ENCODE data around the gene RNF186. TPM values are rescaled to one million over a fixed set of nuclear protein-coding genes. Genes with fewer than 3 reads are reported as not detected.

Gene RNF186, protein sequence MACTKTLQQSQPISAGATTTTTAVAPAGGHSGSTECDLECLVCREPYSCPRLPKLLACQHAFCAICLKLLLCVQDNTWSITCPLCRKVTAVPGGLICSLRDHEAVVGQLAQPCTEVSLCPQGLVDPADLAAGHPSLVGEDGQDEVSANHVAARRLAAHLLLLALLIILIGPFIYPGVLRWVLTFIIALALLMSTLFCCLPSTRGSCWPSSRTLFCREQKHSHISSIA
- total RNA-seq (2014; rRNA removed) (0.69 TPM in 1 of 2 replicates, not detected in the other), Bru-seq, nascent RNA (not detected), BruChase-seq, experiment 1, labeled RNA remaining after a 6-hour chase (not detected), BruChase-seq, experiment 2, labeled RNA remaining after a 2-hour chase (not detected)
- long read RNA-seq: 0 reads

DNA sequence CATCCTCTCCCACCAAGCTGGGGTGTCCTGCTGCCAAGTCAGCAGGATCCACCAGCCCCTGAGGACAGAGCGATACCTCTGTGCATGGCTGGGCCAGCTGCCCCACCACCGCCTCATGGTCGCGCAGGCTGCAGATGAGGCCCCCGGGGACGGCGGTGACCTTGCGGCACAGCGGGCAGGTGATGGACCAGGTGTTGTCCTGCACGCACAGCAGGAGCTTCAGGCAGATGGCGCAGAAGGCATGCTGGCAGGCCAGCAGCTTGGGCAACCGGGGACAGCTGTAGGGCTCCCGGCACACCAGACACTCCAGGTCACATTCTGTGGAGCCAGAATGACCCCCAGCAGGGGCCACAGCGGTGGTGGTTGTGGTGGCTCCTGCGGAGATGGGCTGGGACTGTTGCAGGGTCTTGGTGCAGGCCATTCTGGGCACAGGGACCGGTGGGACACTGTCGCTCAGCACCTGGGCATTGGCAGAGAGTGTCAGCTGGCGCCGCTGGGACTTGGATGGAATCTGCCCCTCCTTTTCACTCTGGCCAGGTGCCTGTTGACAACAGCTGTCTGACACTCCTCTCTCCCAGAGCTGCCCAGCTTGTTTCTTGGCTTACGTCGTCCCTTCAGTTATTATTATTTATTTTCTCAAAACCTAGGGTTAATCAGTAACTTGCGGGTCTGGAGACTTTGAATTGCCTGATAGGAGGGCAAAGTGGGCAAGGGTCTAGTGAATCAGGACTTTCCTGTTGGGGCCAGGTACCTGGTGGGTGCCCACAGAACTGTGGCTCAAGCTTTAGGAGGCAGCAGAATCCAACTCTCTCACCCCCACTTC lies at the start of gene RNF186:
Gene RNF186, minus strand, starts transcription at position 603 of the 823 bp plus-strand sequence. Its CDS starts 182 bp downstream, at position 421.
- no peaks in the 10 kb centered on the region for H3K9me3 ChIP-seq (ENCODE audit: low read length)
- no peaks in the 10 kb centered on the region for H3K27me3 ChIP-seq (ENCODE audit: low read length)
- BruUV-seq (replicated peaks): no TSS peak
- H3K4me1 ChIP-seq (ENCODE audit: insufficient read depth, low read length): no peaks in the 10 kb centered on the region
- ATAC-seq (peak; percentile 51; the same call in 1 of the 2 replicates), DNase-seq (peak; percentile 18)
- no peaks in the 10 kb centered on the region for H3F3A ChIP-seq (ENCODE audit: low read length, unreplicated experiment)
- ChIA-PET CTCF (no interaction called here), POLR2A (ENCODE audit: unreplicated experiment) (no interaction called here)
- H3K4me3 ChIP-seq (ENCODE audit: low read length): no peak within 1 kb of the TSS
- TF ChIP-seq EZH2phosphoT487 (IDR thresholded peaks at IDR 0.05; ENCODE audit: borderline replicate concordance, low read length): no peak
- no peak for TF ChIP-seq EZH2 (IDR thresholded peaks at IDR 0.05; ENCODE audit: low read length, unreplicated experiment)
- intact Hi-C loops (cut with micrococcal nuclease): no loop called here
- no peaks in the 10 kb centered on the region for H3K36me3 ChIP-seq (ENCODE audit: low read depth, low read length)
- no peak within 1 kb of the TSS for H2AFZ ChIP-seq (ENCODE audit: low read length)
- no peaks in the 10 kb centered on the region for H3K9me2 ChIP-seq (replicated peaks; ENCODE audit: low read length)
- H3K4me2 ChIP-seq (ENCODE audit: low read length): no peak within 1 kb of the TSS
- H4K20me1 ChIP-seq (ENCODE audit: low read length): no peaks in the 10 kb centered on the region
- no peak within 1 kb of the TSS for H3K27ac ChIP-seq (ENCODE audit: low read length)
- no peak within 1 kb of the TSS for H3K9ac ChIP-seq (ENCODE audit: low read length)
- H3K79me2 ChIP-seq (ENCODE audit: low read length): no peaks in the 10 kb centered on the region

DNA sequence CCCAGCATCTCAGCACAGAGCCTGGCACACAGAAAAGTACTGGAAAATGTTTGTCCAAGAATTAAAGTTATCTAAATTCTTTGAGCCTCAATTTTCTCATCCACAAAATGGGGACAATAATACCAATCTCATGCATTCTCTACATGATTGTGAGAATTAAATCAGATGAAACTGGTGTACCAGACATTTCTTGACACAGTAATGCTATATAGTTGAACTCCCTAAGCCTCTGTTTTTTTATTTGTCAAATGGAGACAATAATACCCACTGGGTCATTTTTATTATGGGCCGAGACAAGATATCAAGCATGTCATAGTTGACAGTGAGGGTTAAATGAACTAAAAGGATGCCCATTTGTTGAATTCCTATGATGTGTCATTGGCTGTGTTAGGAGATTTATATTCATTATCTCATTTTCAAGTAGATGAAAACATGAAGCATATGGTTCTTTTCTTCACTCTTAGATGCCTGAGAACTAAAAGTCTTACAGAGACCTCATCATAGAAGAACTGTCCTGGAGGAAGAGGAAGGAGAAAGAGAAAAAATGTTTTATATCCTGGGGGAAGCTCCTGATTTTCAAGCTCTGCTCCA lies 49.6 kb upstream of the RNF186 start:
- Histone ChIP-seq H3K79me2 (ENCODE audit: low read length) (no peaks in the 10 kb centered on the region), H4K20me1 (ENCODE audit: low read length) (no peaks in the 10 kb centered on the region), H3F3A (ENCODE audit: low read length, unreplicated experiment) (peaks cover 8% of the 10 kb centered on the region), H3K4me3 (ENCODE audit: low read length) (no peak overlapping the region), H3K9me2 (replicated peaks; ENCODE audit: low read length) (no peaks in the 10 kb centered on the region), H3K9me3 (ENCODE audit: low read length) (no peaks in the 10 kb centered on the region), H3K4me1 (ENCODE audit: insufficient read depth, low read length) (peaks cover 68% of the 10 kb centered on the region), H2AFZ (ENCODE audit: low read length) (no peak overlapping the region), H3K36me3 (ENCODE audit: low read depth, low read length) (no peaks in the 10 kb centered on the region), H3K27me3 (ENCODE audit: low read length) (no peaks in the 10 kb centered on the region), H3K27ac (ENCODE audit: low read length) (peak overlapping the region; percentile 76), H3K9ac (ENCODE audit: low read length) (no peak overlapping the region), H3K4me2 (ENCODE audit: low read length) (no peak overlapping the region)
- no peak for TF ChIP-seq EZH2 (IDR thresholded peaks at IDR 0.05; ENCODE audit: low read length, unreplicated experiment)
- TF ChIP-seq, protein P1, sequence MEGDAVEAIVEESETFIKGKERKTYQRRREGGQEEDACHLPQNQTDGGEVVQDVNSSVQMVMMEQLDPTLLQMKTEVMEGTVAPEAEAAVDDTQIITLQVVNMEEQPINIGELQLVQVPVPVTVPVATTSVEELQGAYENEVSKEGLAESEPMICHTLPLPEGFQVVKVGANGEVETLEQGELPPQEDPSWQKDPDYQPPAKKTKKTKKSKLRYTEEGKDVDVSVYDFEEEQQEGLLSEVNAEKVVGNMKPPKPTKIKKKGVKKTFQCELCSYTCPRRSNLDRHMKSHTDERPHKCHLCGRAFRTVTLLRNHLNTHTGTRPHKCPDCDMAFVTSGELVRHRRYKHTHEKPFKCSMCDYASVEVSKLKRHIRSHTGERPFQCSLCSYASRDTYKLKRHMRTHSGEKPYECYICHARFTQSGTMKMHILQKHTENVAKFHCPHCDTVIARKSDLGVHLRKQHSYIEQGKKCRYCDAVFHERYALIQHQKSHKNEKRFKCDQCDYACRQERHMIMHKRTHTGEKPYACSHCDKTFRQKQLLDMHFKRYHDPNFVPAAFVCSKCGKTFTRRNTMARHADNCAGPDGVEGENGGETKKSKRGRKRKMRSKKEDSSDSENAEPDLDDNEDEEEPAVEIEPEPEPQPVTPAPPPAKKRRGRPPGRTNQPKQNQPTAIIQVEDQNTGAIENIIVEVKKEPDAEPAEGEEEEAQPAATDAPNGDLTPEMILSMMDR (conservative IDR thresholded peaks at IDR 0.05; ENCODE audit: low read depth, low read length): no peak
- no peak for TF ChIP-seq EZH2phosphoT487 (IDR thresholded peaks at IDR 0.05; ENCODE audit: borderline replicate concordance, low read length)
- BruUV-seq (replicated peaks): no TSS peak
- ChIA-PET POLR2A (ENCODE audit: unreplicated experiment) (no interaction called here), CTCF (no interaction called here)
- intact Hi-C loops (cut with micrococcal nuclease): loop anchor here (5.0 kb wide), 1 partner anchor 67 kb away; the partner anchor contains the start of gene TMCO4
- ATAC-seq (no peak), DNase-seq (no peak)

DNA sequence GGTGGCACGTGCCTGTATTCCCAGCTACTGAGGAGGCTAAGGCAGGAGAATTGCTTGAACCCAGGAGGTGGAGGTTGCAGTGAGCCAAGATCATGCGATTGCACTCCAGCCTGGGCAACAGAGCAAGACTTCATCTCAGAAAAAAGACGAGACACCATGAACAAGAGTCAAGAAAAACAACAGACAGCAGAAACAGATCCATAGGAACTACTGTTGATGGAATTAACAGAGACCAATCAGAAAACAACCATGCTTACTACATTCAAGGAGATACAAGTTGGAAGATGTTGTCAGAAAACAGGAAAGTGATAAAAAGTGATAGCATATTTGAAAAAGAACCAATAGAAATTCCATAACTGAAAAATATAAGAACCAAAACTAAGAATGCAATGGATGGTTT lies 47.9 kb upstream of the RNF186 start:
- TF ChIP-seq EZH2phosphoT487 (IDR thresholded peaks at IDR 0.05; ENCODE audit: borderline replicate concordance, low read length): no peak
- no peak for TF ChIP-seq EZH2 (IDR thresholded peaks at IDR 0.05; ENCODE audit: low read length, unreplicated experiment)
- H3K9ac ChIP-seq (ENCODE audit: low read length): no peak overlapping the region; the same call in 1 of the 2 replicates
- ChIA-PET CTCF (no interaction called here), POLR2A (ENCODE audit: unreplicated experiment) (no interaction called here)
- no peaks in the 10 kb centered on the region for H3K9me2 ChIP-seq (replicated peaks; ENCODE audit: low read length)
- no peaks in the 10 kb centered on the region for H3K79me2 ChIP-seq (ENCODE audit: low read length)
- no peak overlapping the region for H3K4me2 ChIP-seq (ENCODE audit: low read length)
- H4K20me1 ChIP-seq (ENCODE audit: low read length): no peaks in the 10 kb centered on the region
- H3K27me3 ChIP-seq (ENCODE audit: low read length): no peaks in the 10 kb centered on the region
- peaks cover 60% of the 10 kb centered on the region for H3K4me1 ChIP-seq (ENCODE audit: insufficient read depth, low read length)
- intact Hi-C loops (cut with micrococcal nuclease): loop anchor here (5.0 kb wide), 1 partner anchor 66 kb away; the partner anchor contains the start of gene TMCO4
- no peak overlapping the region for H3K4me3 ChIP-seq (ENCODE audit: low read length)
- H2AFZ ChIP-seq (ENCODE audit: low read length): no peak overlapping the region
- H3F3A ChIP-seq (ENCODE audit: low read length, unreplicated experiment): peaks cover 8% of the 10 kb centered on the region
- ATAC-seq (no peak), DNase-seq (no peak)
- H3K9me3 ChIP-seq (ENCODE audit: low read length): no peaks in the 10 kb centered on the region
- no TSS peak for BruUV-seq (replicated peaks)
- H3K36me3 ChIP-seq (ENCODE audit: low read depth, low read length): no peaks in the 10 kb centered on the region
- peak overlapping the region; percentile 76 for H3K27ac ChIP-seq (ENCODE audit: low read length)

Measured in PC-3 (cell line).